GM23338 (cell line): ENCODE measurements around the gene GIPC1. TPM values are rescaled to one million over a fixed set of nuclear protein-coding genes. Genes with fewer than 3 reads are reported as not detected.

ENCODE experiments used
- ATAC-seq: fragments of 200-7000 bp; cut with Tn5 transposase; 3 replicates; pipeline ENCODE4 v1.9.1; 2020
- DNase-seq: peaks from one replicate; pipeline ENCODE4 v3.0.0-alpha.2; 2015; ENCODE audit warnings: low spot score
- H2AFZ ChIP-seq: fragments of 200-600 bp; sonication (generic); 2 replicates; pipeline ENCODE4 v1.8.0; 2016; ENCODE audit warnings: antibody characterized with exemption, mild to moderate bottlenecking, moderate library complexity
- H3F3A ChIP-seq: fragments of 200-600 bp; sonication (generic); replicated peaks from 2 replicates; pipeline ENCODE4 v1.8.0; 2017; ENCODE audit warnings: antibody characterized with exemption, mixed run types, low read depth
- H3K27ac ChIP-seq: fragments of 200-600 bp; sonication (generic); 2 replicates; pipeline ENCODE4 v1.6.1; 2016; ENCODE audit warnings: low read depth
- H3K27me3 ChIP-seq: fragments of 200-600 bp; sonication (generic); 2 replicates; pipeline ENCODE4 v1.8.0; 2016; ENCODE audit warnings: mild to moderate bottlenecking, mixed run types, moderate library complexity; ENCODE audit not compliant: insufficient read depth
- H3K36me3 ChIP-seq: fragments of 200-600 bp; sonication (generic); 2 replicates; pipeline ENCODE4 v1.8.0; 2016; ENCODE audit warnings: mild to moderate bottlenecking; ENCODE audit not compliant: insufficient read depth
- H3K4me1 ChIP-seq: fragments of 200-600 bp; sonication (generic); 2 replicates; pipeline ENCODE4 v1.8.0; 2016; ENCODE audit warnings: mild to moderate bottlenecking, moderate library complexity; ENCODE audit not compliant: insufficient read depth
- H3K4me2 ChIP-seq: fragments of 200-600 bp; sonication (generic); 2 replicates; pipeline ENCODE4 v1.7.1; 2017; ENCODE audit warnings: mixed run types
- H3K4me3 ChIP-seq: fragments of 200-600 bp; sonication (generic); 2 replicates; pipeline ENCODE4 v1.6.1; 2016; ENCODE audit warnings: mixed run types
- H3K79me2 ChIP-seq: fragments of 200-600 bp; sonication (generic); replicated peaks from 2 replicates; pipeline ENCODE4 v1.8.0; 2017; ENCODE audit warnings: mild to moderate bottlenecking; ENCODE audit not compliant: insufficient read depth
- H3K9me2 ChIP-seq: fragments of 200-600 bp; sonication (generic); 2 replicates; pipeline ENCODE4 v1.8.0; 2017; ENCODE audit not compliant: insufficient read depth
- H4K20me1 ChIP-seq: fragments of 200-600 bp; sonication (generic); replicated peaks from 2 replicates; pipeline ENCODE4 v1.8.0; 2017; ENCODE audit warnings: mild to moderate bottlenecking; ENCODE audit not compliant: insufficient read depth
- H3K27ac Mint-ChIP-seq: 2 replicates; pipeline ENCODE4 v1.8.0; 2020; ENCODE audit warnings: inconsistent platforms, mild to moderate bottlenecking, moderate library complexity, mixed read lengths
- H3K27me3 Mint-ChIP-seq: 3 replicates; pipeline ENCODE4 v1.8.0; 2022; ENCODE audit warnings: low read depth, mild to moderate bottlenecking, moderate library complexity, mixed read lengths, inconsistent platforms; ENCODE audit not compliant: insufficient read depth, poor library complexity
- H3K36me3 Mint-ChIP-seq: 3 replicates; pipeline ENCODE4 v1.8.0; 2021; ENCODE audit warnings: low read depth, mild to moderate bottlenecking, inconsistent platforms, moderate library complexity, mixed read lengths
- H3K4me1 Mint-ChIP-seq: 3 replicates; pipeline ENCODE4 v1.8.0; 2020; ENCODE audit warnings: mild to moderate bottlenecking, inconsistent platforms, mixed read lengths
- H3K4me3 Mint-ChIP-seq: 3 replicates; pipeline ENCODE4 v1.8.0; 2021; ENCODE audit warnings: moderate library complexity, mild to moderate bottlenecking, inconsistent platforms, mixed read lengths
- H3K9me3 Mint-ChIP-seq: 3 replicates; pipeline ENCODE4 v1.8.0; 2020; ENCODE audit warnings: moderate library complexity, mild to moderate bottlenecking, inconsistent platforms, mixed read lengths
- CREB1 ChIP-seq: fragments of 250-450 bp; sonication (Bioruptor Pico); IDR thresholded peaks from 2 replicates; pipeline ENCODE4 v1.5.0; 2020; ENCODE audit warnings: low read depth, mild to moderate bottlenecking, moderate library complexity
- CTCF ChIP-seq, 2 experiments: fragments of 200-600 bp in 1 of 2; sonication (generic) in 1 of 2; conservative IDR thresholded peaks; 2 replicates each; pipeline versions ENCODE4 v1.5.1 to v1.6.1; 2016 to 2017; ENCODE audit warnings: antibody characterized with exemption in 2 of 2, low read depth in 2 of 2, mild to moderate bottlenecking in 2 of 2, moderate library complexity in 1 of 2
- ETS1 ChIP-seq: IDR thresholded peaks from 2 replicates; pipeline ENCODE4 v1.6.1; 2016; ENCODE audit warnings: antibody characterized with exemption
- EZH2phosphoT487 ChIP-seq: fragments of 200-600 bp; sonication (generic); IDR thresholded peaks from one replicate; pipeline ENCODE4 v1.8.1; 2018; ENCODE audit warnings: antibody characterized with exemption; ENCODE audit not compliant: unreplicated experiment
- JUNB ChIP-seq: IDR thresholded peaks from one replicate; pipeline ENCODE4 v1.6.1; 2016; ENCODE audit warnings: antibody characterized with exemption; ENCODE audit not compliant: unreplicated experiment
- NANOG ChIP-seq: IDR thresholded peaks from 2 replicates; pipeline ENCODE4 v1.6.1; 2016; ENCODE audit warnings: antibody characterized with exemption, borderline replicate concordance
- REST ChIP-seq: IDR thresholded peaks from one replicate; pipeline ENCODE4 v1.6.1; 2018; ENCODE audit warnings: antibody characterized with exemption; ENCODE audit not compliant: unreplicated experiment
- STAT1 ChIP-seq: IDR thresholded peaks from one replicate; pipeline ENCODE4 v1.6.1; 2016; ENCODE audit warnings: antibody characterized with exemption; ENCODE audit not compliant: unreplicated experiment
- ZNF114 ChIP-seq: fragments of 250-450 bp; sonication (Bioruptor Pico); IDR thresholded peaks from 2 replicates; pipeline ENCODE4 v1.5.0; 2020; ENCODE audit warnings: mild to moderate bottlenecking, moderate library complexity
- ZNF331 ChIP-seq: fragments of 250-450 bp; sonication (Bioruptor Pico); IDR thresholded peaks from 2 replicates; pipeline ENCODE4 v1.5.0; 2020; ENCODE audit warnings: low read depth, mild to moderate bottlenecking, moderate library complexity
- polyA plus RNA-seq: library from polyadenylated mRNA; unstranded; fragments of >200 nt; fragmentation: Nextera tagmentation; extraction: Ambion mirVana; gene quantifications from 2 replicates; pipeline ENCODE4 v1.2.1, GENCODE V29; 2016
- total RNA-seq: library from RNA; depleted of rRNA; stranded (reverse); fragments of >200 nt; shearing (Covaris generic); gene quantifications from 2 replicates; pipeline ENCODE4 v1.2.3, GENCODE V29; 2014

The GIPC1 gene
- total and polyA plus RNA-seq, 2 experiments from 2014 or later = 51.6 to 106 TPM

- Mint-ChIP-seq H3K27me3 (peaks cover 11% of the 10 kb centered on the region), H3K4me1 (peaks cover 26% of the 10 kb centered on the region), H3K4me3 (peak overlapping the region; percentile 93), H3K9me3 (no peaks in the 10 kb centered on the region; the same call in 2 of the 3 replicates), H3K27ac (peak overlapping the region; percentile 81), H3K36me3 (peaks cover 34% of the 10 kb centered on the region)
- Histone ChIP-seq H3K9me2 (no peaks in the 10 kb centered on the region), H3K79me2 (peaks cover 31% of the 10 kb centered on the region), H3K27me3 (no peaks in the 10 kb centered on the region), H3K4me2 (peak overlapping the region; percentile 99), H3K4me3 (peak overlapping the region; percentile 97), H3K36me3 (peaks cover 3% of the 10 kb centered on the region), H2AFZ (no peak overlapping the region), H4K20me1 (peaks cover 24% of the 10 kb centered on the region; the same call in 1 of the 2 replicates), H3F3A (peaks cover 37% of the 10 kb centered on the region), H3K4me1 (peaks cover 11% of the 10 kb centered on the region; the same call in 1 of the 2 replicates), H3K27ac (no peak overlapping the region)
- DNase-seq = no peak
- ATAC-seq = no peak
- TF ChIP-seq CREB1 = no peak
- no peak for TF ChIP-seq ZNF114 (CRISPR knock-in tag)
- TF ChIP-seq NANOG = no peak
- TF ChIP-seq ZNF331 (CRISPR knock-in tag) = no peak
- TF ChIP-seq REST = no peak
- TF ChIP-seq EZH2phosphoT487 = no peak
- TF ChIP-seq STAT1 = no peak
- no peak for TF ChIP-seq CTCF (conservative IDR thresholded peaks at IDR 0.05; ENCODE audit: low read depth in 2 of 2)
- no peak for TF ChIP-seq JUNB
- TF ChIP-seq ETS1 = no peak
Observed at GRCh38 chr19:14517446-14517839, 21.5 kb upstream of the GIPC1 start.
